ENCODE data around the gene TTLL5.

- TF ChIP-seq POLR2A (IDR thresholded peaks at IDR 0.05) (no peak), CTCF (IDR thresholded peaks at IDR 0.05) (no peak)
Measured at GRCh38 chr14:75968456-75968855, 307.4 kb downstream of the TTLL5 start.
